GM15510 (cell line): Measurements from ENCODE around the gene DCT.

Source experiments
- POLR2A ChIP-seq: IDR thresholded peaks from 3 replicates; pipeline ENCODE4 v1.6.1; 2011; ENCODE audit warnings: borderline replicate concordance; ENCODE audit not compliant: insufficient read length; ENCODE audit errors: extremely low read depth

The DCT gene

DNA sequence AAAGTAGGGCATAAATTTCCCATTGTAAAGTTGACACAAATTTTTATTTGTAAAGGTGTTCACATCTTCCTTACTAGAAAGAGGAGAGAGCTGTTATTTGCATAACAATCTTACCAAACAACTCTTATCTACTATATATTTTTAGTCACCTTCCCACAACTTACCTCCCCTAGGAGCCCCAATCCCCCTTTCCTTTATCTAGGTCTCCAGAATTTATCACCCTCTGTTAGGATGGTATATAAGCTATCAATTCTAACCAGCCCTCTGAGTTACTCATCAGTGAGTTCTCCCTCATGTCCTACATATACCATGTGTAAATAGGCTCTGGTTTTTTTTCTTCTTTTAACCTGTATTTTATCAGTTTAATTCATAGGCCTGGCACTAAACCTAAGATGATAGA lies 62.2 kb downstream of the DCT start:
- no peak for TF ChIP-seq POLR2A

DNA sequence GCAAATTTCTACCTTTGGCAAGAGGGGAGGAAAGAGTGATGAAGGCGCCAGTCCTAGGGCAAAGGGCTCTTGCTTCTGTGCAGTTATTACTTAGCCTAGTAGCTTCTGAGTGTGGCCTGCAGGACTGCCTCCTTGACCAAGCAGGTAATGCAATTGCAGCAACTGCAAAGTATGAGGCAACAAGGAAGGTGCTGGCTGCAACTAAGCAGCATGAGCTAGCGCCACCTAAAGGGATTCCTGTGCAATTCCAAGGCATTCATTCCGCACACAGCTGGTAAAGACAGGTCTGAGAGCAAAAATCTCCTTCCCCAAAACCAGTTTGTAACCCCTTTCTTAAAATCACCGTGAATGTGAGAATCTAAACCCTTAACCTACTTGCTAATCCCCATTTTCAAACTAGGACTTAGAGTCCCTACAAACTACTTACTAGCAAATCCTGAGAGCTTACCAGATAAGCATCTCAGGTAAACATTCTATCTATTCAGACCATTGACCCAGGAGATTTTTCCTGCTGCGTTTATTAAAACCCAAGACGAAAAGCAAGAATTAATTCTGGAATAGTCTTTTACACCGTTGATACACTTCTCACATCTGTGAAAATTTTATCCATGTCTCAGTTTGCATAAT lies 62.9 kb downstream of the DCT start:
- TF ChIP-seq POLR2A, result no peak

DNA sequence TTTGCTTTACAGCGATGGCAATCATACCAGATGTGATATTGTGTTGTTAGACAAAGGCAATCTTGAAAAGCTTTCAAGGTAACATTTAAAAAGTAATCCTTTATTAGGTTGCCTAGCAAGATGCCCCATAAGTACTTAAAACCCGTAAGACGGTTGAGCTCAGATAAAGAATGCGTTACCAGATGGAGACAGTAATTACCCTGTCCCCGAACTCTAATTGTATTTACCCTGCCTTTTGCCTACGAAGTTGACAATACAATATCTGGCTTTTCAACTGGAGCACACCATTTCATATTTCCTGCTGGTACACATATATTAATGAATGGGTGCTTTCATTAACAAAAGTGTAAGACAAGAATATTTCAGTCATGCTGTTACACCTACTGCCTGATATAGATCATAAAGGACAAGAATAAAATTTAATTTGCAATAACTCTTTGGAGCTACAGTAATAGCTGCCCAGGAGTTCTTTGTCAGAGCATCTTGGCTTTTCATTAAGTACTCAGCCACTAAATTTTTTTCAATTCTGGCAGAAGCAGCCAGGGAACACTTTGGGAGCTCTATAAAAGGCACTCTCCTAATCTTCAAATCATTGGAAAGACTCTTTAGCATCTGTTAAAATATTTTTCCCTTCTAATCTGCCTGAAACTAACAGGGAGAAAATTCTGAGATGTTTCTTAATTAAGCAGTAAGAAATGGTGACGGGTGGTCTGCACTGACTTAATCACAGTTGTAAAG lies 63.8 kb downstream of the DCT start:
- TF ChIP-seq POLR2A, result no peak

DNA sequence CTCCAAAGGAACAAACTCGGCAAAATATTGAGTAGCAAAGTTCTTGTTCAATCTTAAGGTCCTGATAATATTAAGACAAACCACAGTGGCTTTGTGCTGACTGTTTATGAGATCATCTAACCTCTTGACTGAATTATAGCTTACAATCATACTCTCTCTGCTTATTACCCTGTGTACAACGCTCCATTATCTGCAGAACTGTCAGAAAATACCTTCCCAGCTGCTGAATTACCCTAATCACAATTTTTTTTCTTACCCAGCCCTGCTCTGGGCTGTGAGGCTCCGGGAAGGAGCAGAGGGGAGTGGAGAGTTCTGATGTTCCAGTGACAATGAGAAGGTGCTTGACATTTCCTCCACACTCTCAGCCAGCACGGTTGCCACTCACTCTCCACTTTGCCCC lies 64.8 kb downstream of the DCT start:
- TF ChIP-seq POLR2A, result no peak

DNA sequence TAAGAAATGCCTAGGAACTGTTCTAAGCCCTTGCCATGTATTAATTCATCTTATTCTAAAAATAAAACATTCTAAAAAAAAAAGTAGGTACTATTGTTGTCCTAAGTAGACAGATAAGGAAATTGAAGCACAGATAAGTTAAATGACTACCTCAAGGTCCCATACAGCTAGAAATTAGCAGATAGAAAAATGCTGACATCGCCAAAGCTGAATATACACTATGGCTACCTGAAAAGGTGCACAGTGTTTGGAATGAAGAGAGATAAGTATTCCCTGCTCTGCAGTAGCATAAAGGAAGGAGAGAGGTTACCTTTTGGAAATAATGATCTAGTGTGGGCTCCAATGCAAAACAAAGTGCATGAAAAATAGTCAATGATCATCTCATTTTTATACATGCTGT lies 65.3 kb downstream of the DCT start:
- TF ChIP-seq POLR2A, result no peak

DNA sequence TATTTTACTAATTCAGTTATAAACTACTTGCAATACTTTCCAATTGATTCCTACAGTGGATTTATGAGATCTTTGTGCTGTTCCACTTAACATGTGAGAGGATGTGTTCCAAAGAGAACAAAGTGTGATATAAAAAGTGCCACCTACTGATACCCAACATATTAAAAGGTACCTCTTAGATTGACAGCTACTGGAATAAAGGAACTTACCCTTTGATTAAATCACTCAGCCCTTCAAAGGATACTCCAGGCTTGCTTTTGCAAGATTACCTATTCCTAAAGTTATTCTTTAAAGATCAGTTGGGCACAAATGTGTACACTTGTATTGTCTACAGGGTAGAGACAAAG lies 65.9 kb downstream of the DCT start:
- TF ChIP-seq POLR2A, result no peak

DNA sequence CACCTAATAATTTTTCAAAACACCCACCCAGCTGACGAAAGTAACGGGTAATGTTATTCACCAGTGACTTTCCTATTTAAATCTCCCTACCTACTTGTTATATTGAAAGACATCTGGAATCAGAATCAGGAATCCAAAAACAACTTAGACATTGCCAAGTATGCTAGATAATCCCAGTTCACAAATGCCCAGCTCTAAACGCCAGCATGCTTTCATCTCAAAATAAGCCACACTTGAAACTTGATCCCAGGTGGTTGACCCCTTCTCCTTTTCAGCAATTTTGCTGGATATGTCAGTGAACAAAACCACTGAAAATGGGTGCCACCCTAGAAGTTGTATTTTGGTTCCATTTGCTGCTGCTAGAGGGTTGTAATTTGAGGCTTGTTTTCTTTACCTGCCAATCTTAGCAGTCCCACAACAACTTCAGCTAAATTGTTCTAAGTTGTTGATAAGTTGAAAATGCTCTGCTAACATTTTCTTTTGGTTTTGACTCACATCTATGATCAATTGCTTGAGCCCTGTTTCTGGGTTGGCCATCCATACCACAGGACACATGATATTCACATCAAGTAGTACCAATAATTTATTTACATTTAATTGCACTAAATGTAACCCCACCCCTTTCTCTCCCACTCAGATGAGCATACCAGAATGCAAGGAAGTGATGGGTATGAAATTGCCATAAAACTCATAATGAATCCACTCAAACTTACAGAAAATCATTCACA lies 66.4 kb downstream of the DCT start:
- no peak for TF ChIP-seq POLR2A

DNA sequence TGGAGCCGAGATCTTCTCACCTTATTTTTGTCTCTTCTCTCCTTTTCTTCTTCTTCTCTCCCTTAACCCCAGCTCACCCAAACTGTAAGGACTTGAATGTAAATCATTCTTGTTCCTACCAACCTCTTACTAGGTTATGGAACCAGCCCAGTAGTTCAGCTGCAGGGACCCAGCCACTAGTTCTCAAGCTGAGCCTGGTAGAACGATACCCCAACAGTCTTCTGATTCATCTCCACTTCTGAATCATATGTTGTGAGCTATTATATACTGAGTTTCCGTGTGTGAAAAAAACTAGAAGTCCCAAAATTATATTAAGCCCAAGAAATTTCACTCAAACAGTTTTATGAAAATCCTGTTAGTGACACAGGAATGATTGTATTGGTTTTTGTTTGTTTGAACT lies 67.7 kb downstream of the DCT start:
- TF ChIP-seq POLR2A, result no peak

DNA sequence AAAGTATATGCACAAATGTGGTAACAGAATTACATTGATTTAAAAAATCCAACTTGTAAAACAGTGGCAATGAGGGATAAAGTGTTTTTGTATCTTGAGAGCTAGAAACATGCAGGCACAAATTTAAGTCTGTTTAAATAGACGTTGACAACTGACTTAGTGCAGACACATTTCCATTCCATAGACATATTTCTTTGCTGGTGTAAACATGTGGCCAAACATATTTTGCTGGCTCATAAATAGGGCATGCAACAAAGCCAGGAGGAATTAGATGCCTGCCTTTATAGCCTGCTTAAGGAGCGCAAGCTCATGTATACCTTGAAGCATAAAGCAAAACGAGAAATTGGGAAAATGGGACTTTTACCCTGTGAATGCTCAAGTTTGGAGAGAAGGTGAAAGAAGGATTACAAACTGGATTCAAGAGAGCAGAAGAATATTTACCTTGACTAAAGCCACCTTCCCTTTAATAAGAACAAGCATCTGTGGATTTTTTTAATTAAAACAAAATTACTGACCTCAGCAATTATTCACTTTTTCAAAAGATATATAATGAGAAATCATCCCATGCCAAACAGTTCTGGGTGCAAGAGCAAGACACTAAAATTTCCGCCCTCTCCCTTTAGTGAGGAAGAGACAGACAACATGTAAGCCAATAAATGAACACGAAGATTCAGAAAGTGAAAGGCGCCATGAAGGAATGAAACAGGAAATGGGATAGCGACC lies 71.0 kb downstream of the DCT start:
- no peak for TF ChIP-seq POLR2A

DNA sequence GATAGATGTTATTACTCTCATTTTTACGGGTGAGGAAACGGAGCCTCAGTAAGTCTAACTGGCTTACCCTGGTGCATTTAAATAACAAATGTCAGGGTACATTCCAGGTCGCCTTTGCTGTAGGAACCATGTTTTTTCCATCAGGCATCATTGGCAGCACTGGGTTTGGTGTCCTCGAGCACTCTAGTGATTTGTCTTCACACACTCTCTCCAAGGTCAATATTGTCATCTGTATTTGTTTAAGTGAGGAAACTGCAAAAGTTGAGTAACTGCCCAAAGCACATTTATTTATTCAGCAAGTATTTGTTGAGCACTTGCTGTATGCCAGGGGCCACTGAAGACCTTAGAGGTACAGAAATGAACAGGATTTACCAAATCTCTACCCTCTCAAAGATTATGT lies 78.6 kb downstream of the DCT start:
- TF ChIP-seq POLR2A, result no peak

DNA sequence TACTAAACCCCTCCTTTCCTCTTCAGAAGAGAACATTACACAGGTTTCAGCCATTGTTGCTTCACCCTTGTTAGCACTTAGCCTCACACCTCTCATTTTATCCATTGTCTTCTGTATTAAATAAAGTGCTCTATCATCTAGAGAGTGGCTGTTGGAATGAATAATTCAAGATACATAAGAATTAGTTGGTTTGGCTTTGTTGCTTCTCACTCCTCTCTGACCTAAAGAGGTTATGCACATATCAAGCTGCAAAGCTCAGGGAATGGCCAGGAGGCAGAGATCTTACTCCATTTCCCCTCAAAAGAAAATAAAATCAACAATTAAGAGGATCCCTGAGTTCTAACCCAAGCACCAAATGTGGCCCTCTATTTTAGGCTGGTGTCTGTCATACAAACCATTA lies 79.7 kb downstream of the DCT start:
- TF ChIP-seq POLR2A, result no peak

DNA sequence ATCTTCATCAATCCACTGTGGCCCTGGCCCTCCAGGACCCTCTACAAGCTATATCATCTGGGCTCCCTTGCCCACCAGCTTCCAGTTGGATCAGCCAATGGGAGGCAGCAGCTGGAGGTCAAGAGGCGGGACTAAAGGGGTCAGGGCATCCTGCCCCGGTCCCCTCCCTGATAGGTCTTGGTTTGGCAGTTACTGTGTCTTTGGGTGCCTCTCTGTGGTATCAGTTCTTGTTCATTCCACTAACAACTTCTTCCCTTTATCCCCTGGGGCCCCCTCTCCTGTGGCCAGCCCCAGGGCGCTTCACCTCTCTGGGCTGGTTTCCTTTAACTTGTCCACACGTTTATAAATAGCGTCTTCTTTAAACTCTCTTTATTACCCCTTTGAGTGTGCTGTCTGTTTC lies 83.6 kb downstream of the DCT start:
- TF ChIP-seq POLR2A, result no peak

DNA sequence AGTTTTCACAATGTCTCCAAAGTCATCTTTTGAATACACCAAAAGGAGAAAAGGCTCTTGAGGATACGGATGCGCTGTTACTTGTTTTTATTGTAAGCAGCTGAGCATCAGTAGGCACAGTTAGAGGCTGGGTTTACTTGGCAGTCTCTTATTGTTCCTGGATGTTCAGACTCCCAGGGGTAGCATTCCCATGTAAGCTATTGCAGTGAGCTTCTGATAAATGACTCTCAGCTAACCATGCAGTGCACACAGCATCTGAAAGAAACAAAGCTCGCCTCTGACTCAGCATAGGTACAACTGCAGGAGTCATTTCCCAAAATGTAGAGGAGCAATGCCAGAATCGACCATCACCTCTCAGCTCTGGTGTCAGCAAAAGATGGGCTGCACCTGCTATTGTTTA lies 84.8 kb downstream of the DCT start:
- TF ChIP-seq POLR2A, result no peak

DNA sequence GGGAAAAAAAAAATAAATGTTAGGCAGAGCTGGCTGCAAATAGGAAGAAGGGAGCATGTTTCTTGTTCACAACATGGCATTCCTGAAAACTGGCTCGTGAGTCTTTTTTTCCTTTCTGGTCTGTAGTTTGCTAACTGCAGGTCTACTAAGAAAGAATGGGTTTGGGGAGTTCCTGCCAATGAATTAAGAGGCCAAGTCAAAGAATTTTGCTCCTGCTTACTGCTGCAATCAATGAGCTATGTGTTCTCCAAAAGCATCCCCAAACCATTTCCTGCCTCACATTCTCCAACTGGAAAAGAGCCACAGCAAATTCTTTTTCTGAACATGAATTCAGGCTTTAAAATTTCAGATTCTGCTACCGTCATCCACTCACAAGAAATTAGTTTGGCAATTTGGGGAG lies 88.6 kb downstream of the DCT start:
- no peak for TF ChIP-seq POLR2A

DNA sequence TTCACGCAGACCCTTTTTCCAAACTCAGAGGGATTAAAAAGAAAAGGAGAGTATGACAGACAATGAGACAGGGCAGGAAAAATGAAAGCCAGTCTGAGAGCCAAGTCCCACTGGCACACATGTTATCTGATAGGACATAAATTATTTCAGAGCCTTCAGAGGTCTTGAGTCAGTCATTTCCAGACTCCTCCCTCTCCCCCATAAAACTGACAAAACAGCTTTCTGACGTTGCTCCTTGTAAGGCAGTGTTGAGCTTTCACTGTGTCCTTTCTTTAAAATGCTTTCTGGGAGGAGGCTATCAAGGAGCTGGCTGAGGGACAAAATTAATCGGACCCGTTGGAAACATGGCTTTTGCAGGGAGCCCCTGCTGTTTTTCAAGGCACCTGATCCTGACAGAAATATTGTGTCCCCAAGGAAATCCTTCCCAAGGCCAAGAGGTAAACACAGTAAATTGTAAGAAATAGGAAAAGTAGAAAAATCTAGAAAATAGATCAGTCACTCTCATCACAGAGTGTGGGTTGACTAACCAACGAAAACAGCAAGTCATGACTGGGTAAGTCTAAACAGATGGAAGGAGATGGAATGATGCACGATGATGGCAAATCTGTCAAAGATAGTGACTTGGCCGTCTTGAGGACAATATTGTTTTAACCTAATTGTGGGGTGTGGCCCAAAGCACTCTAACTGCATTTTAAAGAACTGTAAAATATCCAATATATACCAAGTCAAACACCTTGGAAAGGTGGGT lies 89.7 kb downstream of the DCT start:
- no peak for TF ChIP-seq POLR2A

DNA sequence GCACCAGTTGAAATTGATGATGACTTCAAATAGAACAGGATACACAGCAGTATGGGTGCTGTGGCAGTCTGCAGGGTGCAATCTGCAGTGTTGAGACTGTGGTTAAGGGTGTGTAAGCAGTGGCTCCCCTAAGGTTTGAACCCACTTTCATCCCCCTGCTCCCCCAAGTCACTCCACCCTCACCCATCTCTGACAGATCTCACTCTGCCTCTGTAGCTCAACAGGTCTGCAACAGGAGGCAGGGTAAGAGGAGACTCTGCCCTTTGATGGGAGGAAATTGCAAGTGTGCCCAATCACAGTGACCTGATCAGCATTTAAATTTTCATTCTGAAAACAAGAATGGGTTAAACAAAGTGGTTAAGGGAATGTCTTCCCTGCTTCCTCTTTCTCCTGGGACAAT lies 92.4 kb downstream of the DCT start:
- TF ChIP-seq POLR2A, result no peak
